Kidney epithelial cell (primary cell): ENCODE data around the gene MMP26. TPM values are rescaled to one million over a fixed set of nuclear protein-coding genes. Genes with fewer than 3 reads are reported as not detected.

Experiments
- DNase-seq: peaks from one replicate; pipeline ENCODE4 v3.0.0-alpha.2; 2010; ENCODE audit warnings: low read depth
- H3K27me3 ChIP-seq: 2 replicates; pipeline ENCODE4 v1.6.0; 2011; ENCODE audit warnings: low read length; ENCODE audit not compliant: control insufficient read depth, insufficient read depth
- H3K36me3 ChIP-seq: 2 replicates; pipeline ENCODE4 v1.5.1; 2011; ENCODE audit warnings: low read length; ENCODE audit not compliant: control insufficient read depth, insufficient read depth
- H3K4me3 ChIP-seq: 2 replicates; pipeline ENCODE4 v1.5.1; 2011; ENCODE audit warnings: low read depth, mild to moderate bottlenecking, control low read depth, low read length
- total RNA-seq: library from RNA; depleted of rRNA; stranded (reverse); fragments of >200 nt; gene quantifications from 2 replicates; pipeline ENCODE4 v1.2.3, GENCODE V29; 2015
- TF ChIP-seq, protein P1 (sequence below): IDR thresholded peaks from 2 replicates; pipeline ENCODE4 v1.5.1; 2011; ENCODE audit warnings: mild to moderate bottlenecking, moderate library complexity, low read length, control low read depth, inconsistent platforms; ENCODE audit not compliant: insufficient read depth, poor library complexity, severe bottlenecking

MMP26 gene
- total RNA-seq, 1 donor from 2014 or later: not detected

DNA sequence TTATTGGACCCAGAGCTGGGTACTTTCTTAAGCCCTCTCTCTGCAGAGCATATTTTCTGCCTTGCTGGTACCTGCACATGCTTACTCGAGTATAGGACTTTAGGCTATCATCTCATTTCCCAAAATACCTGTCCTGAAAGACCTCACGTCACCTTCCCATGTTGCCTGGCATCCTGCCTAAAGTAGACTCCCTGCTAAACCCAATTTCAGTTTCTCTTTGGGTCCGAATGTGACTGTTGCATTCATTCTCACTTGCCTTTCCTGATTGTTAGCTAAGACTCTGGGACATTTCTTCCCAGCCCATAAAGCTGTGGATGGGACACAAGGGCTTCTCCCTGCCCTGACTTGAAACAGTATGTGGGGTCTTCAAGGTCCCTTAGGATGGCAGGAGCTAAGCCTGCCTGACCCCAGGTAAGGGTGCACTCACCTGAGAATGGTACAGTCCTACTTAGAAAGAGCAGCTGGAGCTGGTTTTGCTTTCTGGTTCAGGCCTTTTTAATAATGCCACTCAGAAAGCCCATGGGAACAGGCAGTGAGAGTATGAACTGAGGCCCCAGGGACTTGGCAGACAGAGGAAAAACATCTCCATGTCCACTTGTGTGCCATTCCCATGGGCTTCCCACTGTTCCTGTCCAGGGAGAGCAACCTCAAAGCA lies 19.8 kb upstream of the MMP26 start:
- Histone ChIP-seq H3K36me3 (no peaks in the 10 kb centered on the region), H3K4me3 (no peak overlapping the region), H3K27me3 (no peaks in the 10 kb centered on the region)
- TF ChIP-seq, protein P1, sequence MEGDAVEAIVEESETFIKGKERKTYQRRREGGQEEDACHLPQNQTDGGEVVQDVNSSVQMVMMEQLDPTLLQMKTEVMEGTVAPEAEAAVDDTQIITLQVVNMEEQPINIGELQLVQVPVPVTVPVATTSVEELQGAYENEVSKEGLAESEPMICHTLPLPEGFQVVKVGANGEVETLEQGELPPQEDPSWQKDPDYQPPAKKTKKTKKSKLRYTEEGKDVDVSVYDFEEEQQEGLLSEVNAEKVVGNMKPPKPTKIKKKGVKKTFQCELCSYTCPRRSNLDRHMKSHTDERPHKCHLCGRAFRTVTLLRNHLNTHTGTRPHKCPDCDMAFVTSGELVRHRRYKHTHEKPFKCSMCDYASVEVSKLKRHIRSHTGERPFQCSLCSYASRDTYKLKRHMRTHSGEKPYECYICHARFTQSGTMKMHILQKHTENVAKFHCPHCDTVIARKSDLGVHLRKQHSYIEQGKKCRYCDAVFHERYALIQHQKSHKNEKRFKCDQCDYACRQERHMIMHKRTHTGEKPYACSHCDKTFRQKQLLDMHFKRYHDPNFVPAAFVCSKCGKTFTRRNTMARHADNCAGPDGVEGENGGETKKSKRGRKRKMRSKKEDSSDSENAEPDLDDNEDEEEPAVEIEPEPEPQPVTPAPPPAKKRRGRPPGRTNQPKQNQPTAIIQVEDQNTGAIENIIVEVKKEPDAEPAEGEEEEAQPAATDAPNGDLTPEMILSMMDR: no peak
- DNase-seq: no peak

DNA sequence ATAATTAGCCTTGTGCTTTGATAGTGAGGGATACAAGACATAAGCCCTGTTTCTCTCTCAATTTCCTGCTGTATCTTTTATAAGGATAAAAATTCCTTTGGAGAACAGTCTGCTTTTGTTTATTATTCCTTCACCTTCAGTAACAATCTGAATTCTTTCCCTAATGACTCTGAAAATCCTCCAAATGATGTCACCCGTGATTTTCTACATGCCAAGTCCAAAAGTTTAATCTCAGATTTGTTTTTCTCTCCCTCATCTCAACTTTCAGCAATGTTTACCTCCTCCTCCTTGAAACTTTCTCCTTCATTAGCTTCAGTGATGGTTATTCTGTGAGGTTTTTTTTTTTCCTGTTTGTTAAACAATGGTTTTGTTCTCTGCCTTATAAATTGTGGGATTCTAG lies 9.1 kb upstream of the MMP26 start:
- no peaks in the 10 kb centered on the region for H3K27me3 ChIP-seq
- TF ChIP-seq, protein P1: no peak
- DNase-seq: no peak

DNA sequence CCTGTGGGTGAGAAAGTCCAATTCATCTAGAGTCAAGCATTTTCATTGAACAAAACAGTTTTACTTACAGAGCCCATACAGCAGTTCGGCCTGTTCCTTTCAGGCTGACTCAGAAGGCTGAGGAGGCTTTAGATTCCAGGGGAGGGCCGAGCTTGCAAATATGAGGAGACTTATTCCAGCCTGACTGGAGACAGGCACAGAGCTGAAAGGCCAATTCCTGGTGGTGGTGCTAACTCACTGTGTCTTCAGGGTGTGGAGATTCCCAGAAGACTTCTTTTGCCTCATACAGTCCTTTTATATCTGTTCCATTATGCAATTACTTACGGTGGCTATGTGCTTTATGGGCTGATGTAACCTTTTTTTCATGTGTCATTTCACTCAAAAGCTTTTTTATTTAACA lies 7.0 kb upstream of the MMP26 start, which contains the start of gene OR51E2:
Gene OR51E2, minus strand, starts transcription at position 269 of the 400 bp plus-strand sequence. CDS start 15,142 bp downstream, outside the sequence.
- no peak for DNase-seq

More for the DNA sequence above, 9.1 kb upstream of the MMP26 start:
- no peak overlapping the region for H3K4me3 ChIP-seq
- H3K36me3 ChIP-seq: no peaks in the 10 kb centered on the region

DNA sequence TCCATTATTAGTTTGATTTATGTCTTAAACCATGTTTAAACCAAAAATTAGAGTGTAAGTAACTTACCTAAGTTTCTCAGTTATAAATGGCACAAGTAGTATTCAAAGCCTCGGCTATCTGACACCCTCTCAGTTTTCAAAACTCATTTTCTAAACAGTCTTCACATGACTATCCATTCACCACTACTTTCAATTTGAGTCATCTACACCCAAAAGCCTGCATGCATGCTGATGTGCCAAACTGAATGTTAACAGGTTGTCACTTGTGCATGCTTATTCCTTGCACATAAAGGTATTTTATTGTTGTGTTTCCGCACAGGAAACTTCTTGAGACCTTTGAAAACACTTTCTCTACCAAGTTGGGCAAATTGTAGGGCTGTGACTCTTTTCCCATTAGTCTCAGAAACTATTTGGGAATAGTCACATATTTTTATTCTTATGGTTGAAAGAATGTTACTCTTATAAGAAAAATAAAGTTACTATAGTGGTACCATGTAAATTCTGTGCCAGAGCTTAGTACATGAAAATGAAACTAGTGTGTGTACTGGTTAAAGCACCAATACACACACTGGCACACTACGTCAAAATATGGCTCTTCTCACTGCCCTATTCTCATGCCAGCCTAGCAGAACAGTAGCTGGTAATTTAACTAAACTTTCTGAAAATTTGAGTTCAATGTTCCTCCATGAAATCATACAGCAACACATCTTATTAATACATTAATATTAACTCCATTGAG lies 4.7 kb upstream of the MMP26 start:
- Histone ChIP-seq H3K36me3 (no peaks in the 10 kb centered on the region), H3K27me3 (no peaks in the 10 kb centered on the region), H3K4me3 (no peak overlapping the region)
- no peak for DNase-seq
- TF ChIP-seq, protein P1: no peak

More for the DNA sequence above, 7.0 kb upstream of the MMP26 start, which contains the start of gene OR51E2:
- H3K36me3 ChIP-seq: no peaks in the 10 kb centered on the region
- no peaks in the 10 kb centered on the region for H3K27me3 ChIP-seq
- H3K4me3 ChIP-seq: no peak within 1 kb of the TSS
- TF ChIP-seq, protein P1: no peak

DNA sequence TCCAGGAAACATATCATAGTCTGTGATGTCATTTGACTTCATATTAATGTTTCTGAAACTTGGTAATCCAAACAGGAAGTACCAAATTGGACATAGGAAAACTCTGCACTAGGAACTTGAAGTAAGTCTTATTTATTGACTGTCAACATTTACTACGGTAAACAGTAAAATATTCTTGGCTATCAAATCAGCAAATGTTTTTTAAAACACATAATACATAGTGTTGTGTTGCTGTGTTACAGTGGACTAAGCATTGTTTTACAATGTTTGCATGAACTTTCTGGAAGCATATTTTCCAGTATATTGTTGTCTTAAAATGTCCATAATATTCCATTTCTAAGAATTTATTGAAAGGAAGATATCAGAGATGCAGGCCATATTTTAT lies 4.2 kb upstream of the MMP26 start:
- H3K36me3 ChIP-seq: no peaks in the 10 kb centered on the region
- no peaks in the 10 kb centered on the region for H3K27me3 ChIP-seq
- H3K4me3 ChIP-seq: no peak overlapping the region
- TF ChIP-seq, protein P1: no peak
- DNase-seq: no peak
